Panc1 (cell line): Measurements from ENCODE around the gene TBC1D7.

Source experiments
- CTCF ChIP-seq: fragments of 450-650 bp; IDR thresholded peaks from 2 replicates; pipeline ENCODE4 v1.5.1; 2017; ENCODE audit warnings: mild to moderate bottlenecking
- POLR2AphosphoS5 ChIP-seq: IDR thresholded peaks from 2 replicates; pipeline ENCODE4 v1.6.1; 2012; ENCODE audit warnings: mild to moderate bottlenecking, low read depth, low read length, moderate library complexity
- TCF7L2 ChIP-seq: IDR thresholded peaks from 2 replicates; pipeline ENCODE4 v1.6.1; 2011; ENCODE audit warnings: mild to moderate bottlenecking, low read depth, low read length, inconsistent platforms

GRCh38 chr6:13304101-13304500 lies 24.2 kb downstream of the TBC1D7 start:
- TF ChIP-seq CTCF (no peak), TCF7L2 (no peak), POLR2AphosphoS5 (no peak)
